Measurements from ENCODE around the gene MAP2K5.

DNA sequence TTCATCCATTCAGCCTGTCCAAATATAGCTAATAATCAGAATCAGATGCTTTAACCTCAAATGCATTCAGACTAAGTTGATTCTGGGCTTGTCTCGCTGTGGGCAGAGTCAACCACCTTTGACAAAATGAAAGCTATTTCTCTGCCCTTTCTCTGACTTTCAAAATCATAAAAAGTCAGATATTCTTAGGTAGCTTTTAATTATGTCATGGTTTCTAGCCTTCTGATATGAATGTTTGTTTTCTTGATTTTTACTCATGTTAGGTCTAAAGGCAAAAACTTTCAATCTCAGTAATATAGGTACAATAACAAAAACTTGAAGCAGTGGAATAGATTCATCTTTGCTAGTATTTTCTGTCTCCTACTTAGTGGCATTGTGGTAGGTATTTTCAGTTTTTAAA, 46.9 kb upstream of the MAP2K5 start:
- TF ChIP-seq, protein P1, sequence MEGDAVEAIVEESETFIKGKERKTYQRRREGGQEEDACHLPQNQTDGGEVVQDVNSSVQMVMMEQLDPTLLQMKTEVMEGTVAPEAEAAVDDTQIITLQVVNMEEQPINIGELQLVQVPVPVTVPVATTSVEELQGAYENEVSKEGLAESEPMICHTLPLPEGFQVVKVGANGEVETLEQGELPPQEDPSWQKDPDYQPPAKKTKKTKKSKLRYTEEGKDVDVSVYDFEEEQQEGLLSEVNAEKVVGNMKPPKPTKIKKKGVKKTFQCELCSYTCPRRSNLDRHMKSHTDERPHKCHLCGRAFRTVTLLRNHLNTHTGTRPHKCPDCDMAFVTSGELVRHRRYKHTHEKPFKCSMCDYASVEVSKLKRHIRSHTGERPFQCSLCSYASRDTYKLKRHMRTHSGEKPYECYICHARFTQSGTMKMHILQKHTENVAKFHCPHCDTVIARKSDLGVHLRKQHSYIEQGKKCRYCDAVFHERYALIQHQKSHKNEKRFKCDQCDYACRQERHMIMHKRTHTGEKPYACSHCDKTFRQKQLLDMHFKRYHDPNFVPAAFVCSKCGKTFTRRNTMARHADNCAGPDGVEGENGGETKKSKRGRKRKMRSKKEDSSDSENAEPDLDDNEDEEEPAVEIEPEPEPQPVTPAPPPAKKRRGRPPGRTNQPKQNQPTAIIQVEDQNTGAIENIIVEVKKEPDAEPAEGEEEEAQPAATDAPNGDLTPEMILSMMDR (conservative IDR thresholded peaks at IDR 0.05) = no peak
- no peak for TF ChIP-seq ZFX (IDR thresholded peaks at IDR 0.05)
